Ascending aorta (tissue), 2 donors: Measurements from ENCODE around the gene STPG1. TPM values are rescaled to one million over a fixed set of nuclear protein-coding genes. Genes with fewer than 3 reads are reported as not detected.

Experiments
- DNase-seq, 2 donors: peaks; one replicate each; pipeline ENCODE4 v3.0.0-alpha.2; 2019; ENCODE audit warnings: low spot score in 2 of 2
- H3K27ac ChIP-seq, 2 donors: fragments of 200-600 bp; sonication (generic); one replicate each; pipeline ENCODE4 v1.5.1; 2016 to 2017; ENCODE audit warnings: mild to moderate bottlenecking in 1 of 2
- H3K27me3 ChIP-seq: fragments of 200-600 bp; sonication (generic); one replicate; pipeline ENCODE4 v1.5.1; 2017
- H3K36me3 ChIP-seq, 2 donors: fragments of 200-600 bp; sonication (generic); one replicate each; pipeline ENCODE4 v1.5.1; 2016
- H3K4me1 ChIP-seq, 2 donors: fragments of 200-600 bp; sonication (generic); one replicate each; pipeline ENCODE4 v1.5.1; 2016 to 2017; ENCODE audit warnings: mild to moderate bottlenecking in 1 of 2
- H3K4me3 ChIP-seq, 2 donors: fragments of 200-600 bp; sonication (generic); one replicate each; pipeline ENCODE4 v1.5.1; 2016 to 2017; ENCODE audit warnings: mild to moderate bottlenecking in 1 of 2
- H3K9me3 ChIP-seq, 2 donors: fragments of 200-600 bp; sonication (generic); one replicate each; pipeline ENCODE4 v1.5.1; 2016
- CTCF ChIP-seq, 3 experiments: fragments of 200-600 bp in 2 of 3; fragments of 450-650 bp in 1 of 3; sonication (generic) in 2 of 3; IDR thresholded peaks; one replicate each; pipeline ENCODE4 v1.5.1; 2016 to 2019; ENCODE audit warnings: antibody characterized with exemption in 3 of 3, mild to moderate bottlenecking in 1 of 3, moderate library complexity in 1 of 3
- intact Hi-C: fragments of 100-400 bp; cut with DNase I; formaldehyde crosslinking; loops from one replicate; pipeline ENCODE4 v1.15.1; 2023
- total RNA-seq: library from RNA; depleted of rRNA; stranded (reverse); fragments of >200 nt; gene quantifications from one replicate; pipeline ENCODE4 v1.1.0, GENCODE V29; 2016

The STPG1 gene
- total RNA-seq, 1 donor from 2014 or later, result 11.0 TPM

GRCh38 chr1:24308365-24309015, 105.1 kb downstream of the STPG1 start:
- H3K4me1 ChIP-seq, result no peaks in the 10 kb centered on the region
- no peak for TF ChIP-seq CTCF (IDR thresholded peaks at IDR 0.05)
- intact Hi-C loops, result no loop called here
- H3K4me3 ChIP-seq, result no peak overlapping the region
- H3K9me3 ChIP-seq, result no peaks in the 10 kb centered on the region
- no peak for DNase-seq
- H3K27me3 ChIP-seq, result no peaks in the 10 kb centered on the region
- no peak overlapping the region for H3K27ac ChIP-seq
- no peaks in the 10 kb centered on the region for H3K36me3 ChIP-seq

Other genes starting within 250 kb of the STPG1 start
- gene IFNLR1, start 226.5 kb downstream of the STPG1 start, total RNA-seq, result 0.32 TPM
- not detected for gene GRHL3, start 94.4 kb downstream of the STPG1 start, total RNA-seq
- gene NIPAL3, start 2.0 kb upstream of the STPG1 start, total RNA-seq, result 73.9 TPM
- gene RCAN3, start 89.1 kb upstream of the STPG1 start, total RNA-seq, result 2.0 TPM
- not detected for gene NCMAP, start 142.3 kb upstream of the STPG1 start, total RNA-seq
- 90.5 TPM for gene SRRM1, start 229.5 kb upstream of the STPG1 start, total RNA-seq